ENCODE results near the gene LRRC4.

DNA sequence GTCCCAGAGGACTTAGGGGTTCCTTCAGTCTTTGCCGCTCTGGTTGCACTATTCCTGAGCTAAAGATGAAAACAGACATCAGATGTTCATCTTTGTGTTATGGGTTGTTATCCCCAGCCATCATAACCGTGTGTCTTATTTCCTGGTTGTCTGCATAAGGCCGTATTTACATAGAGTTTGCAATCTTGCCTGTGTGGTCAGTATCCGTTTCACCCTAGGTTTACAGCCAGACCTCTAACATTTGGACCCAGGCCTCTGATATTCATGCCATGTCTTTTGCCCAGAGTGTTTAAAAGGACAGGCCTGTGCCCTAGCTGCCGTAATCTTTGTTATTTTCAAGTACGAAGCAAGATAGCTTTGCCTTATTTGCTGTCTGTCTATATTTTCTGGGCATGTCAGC is 26.6 kb downstream of the LRRC4 start:
- TF ChIP-seq GATA2 (IDR thresholded peaks at IDR 0.05; ENCODE audit: low read depth, low read length) (no peak), GATA3 (IDR thresholded peaks at IDR 0.05; ENCODE audit: low read depth, low read length) (no peak)
